Prostate gland (tissue), 2 donors: ENCODE results near the gene SLC38A10. TPM values are rescaled to one million over a fixed set of nuclear protein-coding genes. Genes with fewer than 3 reads are reported as not detected.

ENCODE experiments used
- DNase-seq: peaks from one replicate; pipeline ENCODE4 v3.0.0-alpha.2; 2019; ENCODE audit warnings: low spot score
- H3K27ac ChIP-seq, 2 donors: fragments of 200-600 bp; sonication (generic); 2 replicates each; pipeline ENCODE4 v1.5.1; 2017 to 2019
- H3K27me3 ChIP-seq: fragments of 200-600 bp; sonication (generic); replicated peaks from 2 replicates; pipeline ENCODE4 v1.5.1; 2019; ENCODE audit not compliant: insufficient read depth
- H3K36me3 ChIP-seq, 2 donors: fragments of 200-600 bp; sonication (generic); 1 replicate in 1 of 2; 2 replicates in 1 of 2; pipeline versions ENCODE4 v1.5.1 to v1.8.1; 2017 to 2019
- H3K4me1 ChIP-seq: fragments of 200-600 bp; sonication (generic); replicated peaks from 2 replicates; pipeline ENCODE4 v1.5.1; 2019
- H3K4me3 ChIP-seq, 2 donors: fragments of 200-600 bp; sonication (generic); 2 replicates each; pipeline ENCODE4 v1.5.1; 2017 to 2019
- H3K9me3 ChIP-seq: fragments of 200-600 bp; sonication (generic); 2 replicates; pipeline ENCODE4 v1.5.1; 2017
- POLR2A ChIP-seq: fragments of 450-650 bp; IDR thresholded peaks from one replicate; pipeline ENCODE4 v1.6.1; 2016; ENCODE audit warnings: antibody characterized with exemption, mild to moderate bottlenecking
- POLR2AphosphoS5 ChIP-seq: sonication (generic); formaldehyde crosslinking; IDR thresholded peaks from one replicate; pipeline ENCODE4 v1.6.1; 2017; ENCODE audit warnings: antibody characterized with exemption
- WGBS: methylation state at CpG from one replicate; pipeline ENCODE4 v1.1.5; 2018; 5-methylcytosine and 5-hydroxymethylcytosine counted together
- intact Hi-C: fragments of 100-400 bp; cut with DNase I; formaldehyde crosslinking; loops from one replicate; pipeline ENCODE4 v1.14.2; 2022
- total RNA-seq, 2 donors: library from RNA; depleted of rRNA; stranded (reverse); fragments of >200 nt; gene quantifications; one replicate each; pipeline ENCODE4 v1.1.0, GENCODE V29; 2016
- TF ChIP-seq, protein P1 (sequence below), 4 experiments: fragments of 200-600 bp in 2 of 4; fragments of 450-650 bp in 2 of 4; sonication (generic) in 2 of 4; IDR thresholded peaks; 1 replicate in 3 of 4; 2 replicates in 1 of 4; pipeline ENCODE4 v1.5.1; 2016 to 2019; ENCODE audit warnings: antibody characterized with exemption in 4 of 4, mild to moderate bottlenecking in 2 of 4, moderate library complexity in 2 of 4

The SLC38A10 gene
- total RNA-seq, 2 donors from 2014 or later = 104 to 167 TPM

DNA sequence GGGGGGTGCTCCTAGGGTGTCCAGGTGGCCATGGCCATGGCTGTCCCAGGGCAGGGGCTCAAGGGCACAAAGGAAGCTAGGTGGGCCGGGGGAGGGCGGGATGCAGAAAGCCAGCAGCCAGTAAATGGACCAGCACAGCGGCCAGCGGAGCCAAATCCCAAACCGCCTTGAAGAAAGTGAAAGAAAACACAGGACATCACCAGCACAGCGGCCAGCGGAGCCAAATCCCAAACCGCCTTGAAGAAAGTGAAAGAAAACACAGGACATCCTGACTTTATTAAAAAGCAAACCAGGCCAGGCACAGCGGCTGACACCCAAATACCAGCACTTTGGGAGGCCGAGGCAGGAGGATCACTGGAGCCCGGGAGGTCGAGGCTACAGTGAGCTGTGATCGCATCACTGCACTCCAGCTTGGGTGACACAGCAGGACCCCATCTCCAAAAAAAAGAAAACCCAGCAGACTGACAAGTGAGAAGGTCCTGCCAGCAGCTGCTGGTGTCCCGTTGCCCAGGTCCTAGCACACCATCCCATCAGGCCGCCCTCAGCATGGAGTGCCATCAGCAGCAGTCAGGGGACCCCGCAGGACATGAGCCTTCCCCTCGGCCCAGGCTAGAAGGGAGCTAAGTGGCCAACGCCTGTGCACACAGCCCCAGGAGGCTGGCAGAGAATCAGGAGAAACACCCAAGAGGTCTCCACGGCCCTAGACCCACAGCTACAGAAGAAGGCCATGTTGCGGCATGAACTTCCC, 17.0 kb downstream of the SLC38A10 start:
- intact Hi-C loops = no loop called here

DNA sequence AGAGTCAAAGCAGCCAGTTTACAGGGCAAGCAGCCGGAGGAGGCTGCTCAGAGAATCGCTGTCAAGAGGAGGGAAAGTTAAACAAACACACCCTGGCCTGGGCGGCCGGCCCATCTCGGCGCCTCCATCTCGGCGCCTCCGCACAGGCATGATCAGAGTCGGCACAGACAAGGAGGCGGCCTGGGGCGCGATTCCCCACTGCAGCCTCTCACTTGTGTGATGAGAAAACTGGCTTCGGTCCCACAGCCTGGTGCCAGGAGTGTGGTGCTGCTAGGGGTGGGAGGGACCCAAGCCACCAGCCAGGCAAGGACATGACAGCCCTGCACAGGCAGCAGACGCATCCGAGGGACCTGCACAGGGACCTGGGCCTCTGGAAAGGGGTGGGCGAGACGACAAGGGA, 17.7 kb downstream of the SLC38A10 start:
- Histone ChIP-seq H3K4me1 (peaks cover 12% of the 10 kb centered on the region), H3K4me3 (no peak overlapping the region), H3K36me3 (peaks cover 0 to 5% of the 10 kb centered on the region in 2 donors), H3K9me3 (no peaks in the 10 kb centered on the region), H3K27me3 (no peaks in the 10 kb centered on the region), H3K27ac (peak overlapping the region in 1 of 2 donors; percentile 20)
- TF ChIP-seq POLR2A (no peak), POLR2AphosphoS5 (peak; percentile 83)
- TF ChIP-seq, protein P1, sequence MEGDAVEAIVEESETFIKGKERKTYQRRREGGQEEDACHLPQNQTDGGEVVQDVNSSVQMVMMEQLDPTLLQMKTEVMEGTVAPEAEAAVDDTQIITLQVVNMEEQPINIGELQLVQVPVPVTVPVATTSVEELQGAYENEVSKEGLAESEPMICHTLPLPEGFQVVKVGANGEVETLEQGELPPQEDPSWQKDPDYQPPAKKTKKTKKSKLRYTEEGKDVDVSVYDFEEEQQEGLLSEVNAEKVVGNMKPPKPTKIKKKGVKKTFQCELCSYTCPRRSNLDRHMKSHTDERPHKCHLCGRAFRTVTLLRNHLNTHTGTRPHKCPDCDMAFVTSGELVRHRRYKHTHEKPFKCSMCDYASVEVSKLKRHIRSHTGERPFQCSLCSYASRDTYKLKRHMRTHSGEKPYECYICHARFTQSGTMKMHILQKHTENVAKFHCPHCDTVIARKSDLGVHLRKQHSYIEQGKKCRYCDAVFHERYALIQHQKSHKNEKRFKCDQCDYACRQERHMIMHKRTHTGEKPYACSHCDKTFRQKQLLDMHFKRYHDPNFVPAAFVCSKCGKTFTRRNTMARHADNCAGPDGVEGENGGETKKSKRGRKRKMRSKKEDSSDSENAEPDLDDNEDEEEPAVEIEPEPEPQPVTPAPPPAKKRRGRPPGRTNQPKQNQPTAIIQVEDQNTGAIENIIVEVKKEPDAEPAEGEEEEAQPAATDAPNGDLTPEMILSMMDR (IDR thresholded peaks at IDR 0.05) = no peak
- peak; percentile 89 for DNase-seq
- 21% methylated on average over 18 of the region's 18 CpGs for WGBS
- intact Hi-C loops = no loop called here

More for the DNA sequence above, 17.0 kb downstream of the SLC38A10 start:
- no peak for DNase-seq
- 64% methylated on average over 19 of the region's 20 CpGs for WGBS
- Histone ChIP-seq H3K36me3 (peaks cover 0 to 5% of the 10 kb centered on the region in 2 donors), H3K27ac (peak overlapping the region in 1 of 2 donors; percentile 20), H3K4me3 (no peak overlapping the region), H3K27me3 (no peaks in the 10 kb centered on the region), H3K4me1 (peaks cover 12% of the 10 kb centered on the region), H3K9me3 (no peaks in the 10 kb centered on the region)
- TF ChIP-seq POLR2A (no peak), POLR2AphosphoS5 (no peak)
- TF ChIP-seq, protein P1 (IDR thresholded peaks at IDR 0.05) = no peak

DNA sequence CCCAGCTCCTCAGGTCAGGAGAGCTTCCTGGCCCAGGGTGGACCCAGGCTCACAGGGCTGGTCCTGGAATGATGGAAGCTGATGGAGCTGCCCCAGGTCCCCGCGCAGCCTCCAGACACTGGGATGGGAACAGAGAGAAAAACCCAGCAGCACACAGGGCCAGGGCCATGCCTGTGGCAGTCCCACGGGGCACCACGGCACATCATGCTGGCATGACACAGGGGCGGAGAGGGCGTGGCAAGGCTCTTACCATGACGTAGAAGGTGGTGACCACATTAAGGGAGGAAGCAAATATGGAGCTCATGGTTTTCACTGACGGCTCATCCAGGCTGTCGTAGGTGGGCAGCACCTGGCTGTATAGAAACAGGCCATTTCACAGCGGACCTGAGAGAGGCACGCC, 18.3 kb downstream of the SLC38A10 start:
- no peaks in the 10 kb centered on the region for H3K9me3 ChIP-seq
- peaks cover 0 to 5% of the 10 kb centered on the region in 2 donors for H3K36me3 ChIP-seq
- no peak for TF ChIP-seq POLR2A
- TF ChIP-seq POLR2AphosphoS5 = no peak
- TF ChIP-seq, protein P1 (IDR thresholded peaks at IDR 0.05) = no peak
- H3K4me1 ChIP-seq = peaks cover 12% of the 10 kb centered on the region
- no peaks in the 10 kb centered on the region for H3K27me3 ChIP-seq
- intact Hi-C loops = no loop called here
- WGBS = 58% methylated on average over 11 of the region's 11 CpGs
- no peak overlapping the region for H3K27ac ChIP-seq
- no peak overlapping the region for H3K4me3 ChIP-seq
- DNase-seq = no peak

DNA sequence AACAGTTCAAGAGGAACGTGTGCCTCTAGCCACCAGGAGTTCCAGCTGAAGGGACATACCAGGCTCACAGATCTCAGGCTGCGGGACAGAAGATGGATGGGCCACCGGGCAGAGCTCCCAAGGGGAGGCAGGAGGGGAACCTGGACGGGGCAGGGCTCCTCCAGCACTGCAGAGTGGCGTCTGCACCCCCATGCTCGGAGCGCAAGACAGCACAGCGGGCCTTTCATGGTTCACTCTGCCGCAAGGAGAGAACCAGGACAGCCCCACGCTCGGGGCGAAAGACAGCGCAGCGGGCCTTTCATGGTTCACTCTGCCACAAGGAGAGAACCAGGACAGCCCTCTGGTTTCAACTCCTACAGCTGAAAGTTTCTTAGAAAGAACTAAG, 20.6 kb downstream of the SLC38A10 start:
- H3K27me3 ChIP-seq = no peaks in the 10 kb centered on the region
- H3K4me3 ChIP-seq = no peak overlapping the region
- peaks cover 4 to 7% of the 10 kb centered on the region in 2 donors for H3K36me3 ChIP-seq
- TF ChIP-seq, protein P1 (IDR thresholded peaks at IDR 0.05) = no peak
- TF ChIP-seq POLR2AphosphoS5 = no peak
- no peak for TF ChIP-seq POLR2A
- H3K4me1 ChIP-seq = peaks cover 12% of the 10 kb centered on the region
- intact Hi-C loops = no loop called here
- no peak for DNase-seq
- no peak overlapping the region for H3K27ac ChIP-seq
- 94% methylated on average over 14 of the region's 14 CpGs for WGBS
- no peaks in the 10 kb centered on the region for H3K9me3 ChIP-seq
